ENCODE measurements around the gene NDUFAF2.

NDUFAF2 gene

DNA sequence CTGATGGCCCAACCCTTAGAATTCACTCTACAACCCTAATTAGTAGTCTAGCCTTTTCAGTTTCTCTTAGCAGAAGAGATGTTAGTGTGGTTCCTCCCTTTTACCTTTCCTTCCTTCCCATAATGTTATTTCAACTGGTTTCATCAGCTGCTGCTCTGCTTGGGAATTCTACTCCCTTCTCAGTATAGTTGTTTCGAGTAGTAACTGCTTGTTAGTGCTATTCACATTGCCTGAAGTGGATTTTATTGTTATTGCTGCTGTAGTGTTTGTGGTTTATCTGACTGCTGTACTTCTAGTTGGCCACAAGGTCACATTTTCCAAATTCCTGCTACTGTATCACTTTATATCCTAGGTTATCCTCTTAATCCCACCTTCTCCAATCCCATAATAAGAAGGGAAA, 187.6 kb downstream of the NDUFAF2 start:
- no peak for DNase-seq (ENCODE audit: low spot score)
- ChIA-PET POLR2A (ENCODE audit: low non-redundant PET) (no interaction called here), CTCF (interaction anchor here (0.5 to 1.2 kb wide), 3 partner anchors 94 to 262 kb away, joined by 3 to 4 read pairs (median 3); no protein-coding TSS in a partner anchor)
- no peak overlapping the region for H3K27ac ChIP-seq
- TF ChIP-seq, protein P1, sequence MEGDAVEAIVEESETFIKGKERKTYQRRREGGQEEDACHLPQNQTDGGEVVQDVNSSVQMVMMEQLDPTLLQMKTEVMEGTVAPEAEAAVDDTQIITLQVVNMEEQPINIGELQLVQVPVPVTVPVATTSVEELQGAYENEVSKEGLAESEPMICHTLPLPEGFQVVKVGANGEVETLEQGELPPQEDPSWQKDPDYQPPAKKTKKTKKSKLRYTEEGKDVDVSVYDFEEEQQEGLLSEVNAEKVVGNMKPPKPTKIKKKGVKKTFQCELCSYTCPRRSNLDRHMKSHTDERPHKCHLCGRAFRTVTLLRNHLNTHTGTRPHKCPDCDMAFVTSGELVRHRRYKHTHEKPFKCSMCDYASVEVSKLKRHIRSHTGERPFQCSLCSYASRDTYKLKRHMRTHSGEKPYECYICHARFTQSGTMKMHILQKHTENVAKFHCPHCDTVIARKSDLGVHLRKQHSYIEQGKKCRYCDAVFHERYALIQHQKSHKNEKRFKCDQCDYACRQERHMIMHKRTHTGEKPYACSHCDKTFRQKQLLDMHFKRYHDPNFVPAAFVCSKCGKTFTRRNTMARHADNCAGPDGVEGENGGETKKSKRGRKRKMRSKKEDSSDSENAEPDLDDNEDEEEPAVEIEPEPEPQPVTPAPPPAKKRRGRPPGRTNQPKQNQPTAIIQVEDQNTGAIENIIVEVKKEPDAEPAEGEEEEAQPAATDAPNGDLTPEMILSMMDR (conservative IDR thresholded peaks at IDR 0.05; ENCODE audit: low read depth) = no peak

DNA sequence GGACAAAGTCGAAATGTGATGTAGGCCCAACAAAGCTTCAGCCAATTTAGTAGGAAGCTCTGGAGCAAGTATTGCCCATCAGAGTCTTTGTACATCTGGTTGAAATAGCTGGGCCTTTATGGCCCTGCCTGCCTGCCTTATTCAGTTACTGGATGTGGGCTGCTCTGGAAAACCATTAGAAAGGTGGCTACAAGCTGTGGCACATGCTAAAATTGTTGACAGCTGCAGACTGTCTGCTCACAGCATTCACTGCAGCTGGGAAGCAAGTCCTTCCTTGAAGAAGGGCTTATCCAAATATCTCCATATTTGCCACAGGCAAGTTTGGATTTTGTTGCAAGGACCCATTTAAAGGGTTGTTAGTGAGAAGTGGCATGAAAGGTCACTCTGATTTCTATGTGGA, 192.8 kb downstream of the NDUFAF2 start:
- POLR2A ChIA-PET (ENCODE audit: low non-redundant PET) = no interaction called here
- no peak overlapping the region for H3K27ac ChIP-seq
- CTCF ChIA-PET = interaction anchor here (1.5 kb wide), 1 partner anchor 10 kb away, joined by 6 read pairs; no protein-coding TSS in a partner anchor
- DNase-seq (ENCODE audit: low spot score) = no peak
- TF ChIP-seq, protein P1 (conservative IDR thresholded peaks at IDR 0.05; ENCODE audit: low read depth) = no peak

DNA sequence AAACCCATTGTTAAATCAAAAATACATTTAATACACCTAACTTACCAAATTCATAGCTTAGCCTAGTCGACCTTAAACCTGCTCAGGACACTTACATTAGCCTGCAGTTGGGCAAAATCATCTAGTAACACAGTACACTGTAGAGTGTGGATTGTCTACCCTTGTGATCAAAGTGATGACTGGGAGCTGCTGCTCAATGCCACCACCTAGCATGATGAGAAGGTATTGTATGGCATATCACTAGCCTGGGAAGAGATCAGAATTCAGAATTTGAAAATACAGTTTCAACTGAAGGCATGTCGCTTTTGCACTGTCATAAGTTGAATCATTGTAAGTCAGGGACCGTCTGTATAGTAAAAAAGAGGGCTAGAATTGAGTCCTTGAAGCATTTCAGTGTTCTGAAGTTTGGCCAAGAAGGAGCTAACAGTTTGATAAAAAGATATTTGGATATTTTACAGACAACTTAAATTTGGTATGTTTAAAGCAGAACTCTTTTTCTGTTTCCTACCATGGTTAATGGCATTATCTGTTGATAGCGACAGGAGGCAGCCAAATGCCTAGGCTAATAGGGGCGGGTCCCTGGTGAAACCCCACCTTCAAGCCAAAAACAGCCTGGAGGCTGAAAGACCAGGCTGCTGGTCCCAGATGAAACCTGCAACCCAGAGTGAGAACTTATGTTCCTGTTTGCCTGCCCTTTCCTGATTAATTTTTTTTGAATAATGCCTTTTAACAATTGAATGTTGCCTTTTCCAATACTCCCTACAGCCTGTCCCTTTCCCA, 194.3 kb downstream of the NDUFAF2 start:
- TF ChIP-seq, protein P1 (conservative IDR thresholded peaks at IDR 0.05; ENCODE audit: low read depth) = no peak
- CTCF ChIA-PET = interaction anchor here (0.6 to 1.2 kb wide), 3 partner anchors 8 to 460 kb away, joined by 3 to 4 read pairs (median 3); no protein-coding TSS in a partner anchor
- no peak for DNase-seq (ENCODE audit: low spot score)
- H3K27ac ChIP-seq = no peak overlapping the region
- POLR2A ChIA-PET (ENCODE audit: low non-redundant PET) = no interaction called here

DNA sequence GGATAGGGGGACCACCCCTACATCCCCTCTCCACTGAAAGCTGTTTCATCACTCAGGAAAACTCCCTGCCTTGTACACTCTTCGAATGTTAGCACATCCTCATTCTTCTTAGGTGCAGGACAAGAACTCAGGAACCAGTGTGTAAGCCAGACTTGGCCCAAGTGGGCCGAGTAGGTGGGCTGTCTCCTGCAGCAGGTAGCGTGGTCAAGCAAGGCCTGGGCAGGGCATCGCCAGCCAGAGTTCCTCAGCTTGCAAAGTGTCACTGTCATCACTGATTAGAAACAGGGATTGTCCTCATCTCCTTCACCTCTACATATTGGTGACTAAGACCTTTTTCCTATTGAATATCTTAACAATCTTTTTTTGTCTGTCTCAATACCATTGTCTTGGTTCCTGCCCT, 194.9 kb downstream of the NDUFAF2 start:
- ChIA-PET CTCF (interaction anchor here (0.6 to 1.2 kb wide), 3 partner anchors 8 to 461 kb away, joined by 3 to 4 read pairs (median 3); no protein-coding TSS in a partner anchor), POLR2A (ENCODE audit: low non-redundant PET) (no interaction called here)
- DNase-seq (ENCODE audit: low spot score) = no peak
- H3K27ac ChIP-seq = no peak overlapping the region
- TF ChIP-seq, protein P1 (conservative IDR thresholded peaks at IDR 0.05; ENCODE audit: low read depth) = no peak

DNA sequence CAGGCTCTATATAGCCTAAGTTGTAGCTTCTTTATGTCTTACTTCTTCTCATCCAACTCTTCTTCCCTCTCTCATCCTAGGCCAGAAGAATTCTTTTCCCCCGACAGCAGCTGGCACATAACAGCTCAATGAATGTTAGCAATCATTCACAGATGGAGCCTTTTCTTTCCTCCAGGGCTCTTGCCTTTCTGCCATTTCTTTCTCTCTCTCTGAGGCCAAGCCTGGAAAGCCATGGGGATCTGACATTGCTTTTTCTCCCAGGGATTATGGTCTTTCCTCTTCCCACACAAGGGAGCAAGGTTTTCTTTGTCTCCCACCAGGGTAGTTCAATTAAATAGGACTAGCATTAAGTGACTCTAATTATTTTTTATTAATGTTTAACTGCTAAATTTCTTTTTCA, 196.8 kb downstream of the NDUFAF2 start:
- ChIA-PET POLR2A (ENCODE audit: low non-redundant PET) (no interaction called here), CTCF (interaction anchor here (0.9 kb wide), 1 partner anchor 183 kb away, joined by 3 read pairs; no protein-coding TSS in a partner anchor)
- H3K27ac ChIP-seq = no peak overlapping the region
- TF ChIP-seq, protein P1 (conservative IDR thresholded peaks at IDR 0.05; ENCODE audit: low read depth) = no peak
- DNase-seq (ENCODE audit: low spot score) = no peak

DNA sequence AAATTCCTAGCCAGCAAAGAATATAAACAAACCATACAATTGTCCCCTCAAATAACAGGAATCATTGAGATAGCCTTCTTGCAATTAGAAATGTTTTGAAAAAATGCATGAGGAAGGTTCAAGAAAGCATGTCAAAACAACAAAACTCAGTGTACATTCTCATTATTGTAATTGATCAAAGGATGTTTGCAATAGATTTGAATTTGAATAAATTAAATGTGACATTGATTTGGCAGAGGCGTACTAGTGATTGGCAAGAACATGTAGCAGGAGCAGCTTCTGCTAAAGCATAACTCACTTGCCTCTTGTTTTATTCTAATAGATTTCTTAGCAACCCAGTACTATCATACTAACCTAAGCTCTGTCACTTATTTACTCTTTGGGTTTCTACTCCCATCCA, 197.4 kb downstream of the NDUFAF2 start:
- no peak for DNase-seq (ENCODE audit: low spot score)
- CTCF ChIA-PET = no interaction called here
- no peak overlapping the region for H3K27ac ChIP-seq
- TF ChIP-seq, protein P1 (conservative IDR thresholded peaks at IDR 0.05; ENCODE audit: low read depth) = no peak
- POLR2A ChIA-PET (ENCODE audit: low non-redundant PET) = no interaction called here

All from RWPE1 (cell line).